ENCODE results near the gene CAPZB.
A peak's percentile ranks its signal among the peaks of the same experiment; 100 is the strongest.

CAPZB gene

DNA sequence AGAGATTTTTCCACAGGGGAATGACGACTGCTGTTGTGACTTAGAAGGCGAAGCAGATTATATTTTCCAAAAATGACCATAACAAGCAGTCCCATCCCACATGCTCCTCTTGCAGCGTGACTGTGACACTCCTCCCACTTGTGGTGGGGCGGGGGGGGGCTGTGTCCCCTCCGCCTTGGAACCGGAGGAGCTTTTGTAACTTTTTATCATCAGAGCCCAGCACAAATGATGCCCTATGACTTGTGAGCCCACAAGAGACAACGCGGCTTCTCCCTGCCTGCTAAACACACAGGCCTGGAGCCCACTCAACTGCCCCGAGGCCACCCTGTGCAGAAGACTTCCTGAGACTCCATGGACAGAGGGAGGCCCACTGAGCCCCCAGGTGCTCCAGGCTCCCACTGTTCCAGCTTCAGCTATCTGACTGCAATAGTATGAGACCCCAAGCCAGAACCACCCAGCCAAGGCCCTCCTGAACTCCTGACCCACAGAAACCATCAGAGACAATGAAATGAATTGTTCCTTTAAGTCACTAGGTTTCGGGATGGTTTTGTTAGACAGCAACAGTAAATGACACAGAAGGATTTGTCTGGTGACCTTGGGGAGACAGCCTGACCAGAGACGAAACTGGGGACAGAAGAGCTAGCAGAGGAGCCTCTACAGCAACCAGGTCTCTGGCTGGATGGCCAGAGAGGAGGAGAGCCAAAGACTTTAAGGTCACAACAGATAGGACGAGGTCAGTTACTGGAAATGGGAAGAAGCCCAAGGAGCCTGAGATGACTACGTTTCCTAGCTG, 58.8 kb downstream of the CAPZB start:
- DNase-seq, result no peak

DNA sequence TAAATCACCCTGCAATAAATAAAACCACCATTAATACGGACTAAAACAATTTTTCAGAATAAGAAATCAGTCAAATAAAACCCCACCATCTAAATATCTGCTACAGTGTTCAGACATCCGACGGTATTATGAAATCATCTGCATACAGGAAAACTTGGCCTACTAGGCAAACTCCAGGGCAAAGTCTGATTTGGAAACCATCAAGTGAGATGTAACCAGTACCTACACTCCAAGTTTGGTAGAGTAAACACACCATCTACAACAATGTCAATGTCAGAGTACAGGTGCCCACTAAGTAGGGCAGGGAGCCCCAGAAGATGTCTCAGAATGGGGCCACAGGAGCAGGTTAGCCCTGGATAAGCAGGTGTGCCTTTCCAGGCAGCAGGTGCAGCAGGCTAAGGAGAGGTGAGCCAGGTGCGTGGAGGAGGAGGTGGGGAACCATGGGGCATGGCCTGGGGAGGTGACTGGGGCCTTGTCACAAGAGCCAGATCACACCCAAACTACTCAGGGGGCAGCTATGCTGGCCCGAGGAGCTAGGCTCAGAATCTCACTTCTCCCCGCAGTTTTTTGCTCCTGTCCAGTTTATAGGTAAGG, 59.6 kb downstream of the CAPZB start:
- no peak for DNase-seq

DNA sequence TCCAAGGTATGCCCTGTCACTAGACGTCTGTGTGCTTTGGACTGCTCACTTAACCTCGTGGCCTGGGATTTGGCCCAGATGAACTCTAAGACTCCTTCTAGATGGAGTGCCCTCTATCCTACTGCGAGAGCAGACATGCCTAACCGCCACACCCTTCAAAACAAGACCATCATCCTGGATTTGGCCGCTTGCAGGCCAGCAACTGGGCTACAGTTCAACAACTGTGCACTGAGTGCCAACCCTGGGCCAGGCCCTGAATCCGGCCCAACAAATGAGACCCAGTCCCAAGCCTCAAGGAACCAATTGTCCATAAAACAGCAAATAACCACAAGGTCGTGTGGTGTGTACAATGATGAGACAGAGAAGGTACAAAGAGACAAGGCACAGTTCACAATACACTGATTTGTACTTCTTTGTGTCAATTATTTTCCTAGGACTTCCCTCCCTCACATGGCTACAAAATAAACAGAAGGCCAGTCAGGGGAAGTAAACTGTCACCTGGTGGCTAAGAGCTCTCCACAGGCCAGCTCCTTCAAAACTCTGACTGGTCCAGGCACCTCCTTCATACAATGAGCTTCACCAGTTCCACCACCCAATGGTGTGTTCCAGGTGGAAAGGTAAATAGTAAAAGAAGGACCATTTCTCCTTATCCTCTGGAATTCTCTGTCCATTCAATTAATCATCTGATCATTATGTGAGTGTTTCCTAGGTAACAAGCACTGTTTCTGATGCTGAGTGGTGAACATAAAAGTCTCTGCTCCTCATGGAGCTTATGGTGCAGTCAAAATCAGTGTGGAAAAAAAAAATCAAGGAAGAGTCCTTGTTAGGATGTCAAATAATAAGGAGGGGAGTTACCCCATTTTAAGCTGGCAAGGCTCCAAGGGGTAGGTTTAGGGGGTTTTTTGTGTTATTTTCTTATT, 60.4 kb downstream of the CAPZB start:
- DNase-seq, result no peak

DNA sequence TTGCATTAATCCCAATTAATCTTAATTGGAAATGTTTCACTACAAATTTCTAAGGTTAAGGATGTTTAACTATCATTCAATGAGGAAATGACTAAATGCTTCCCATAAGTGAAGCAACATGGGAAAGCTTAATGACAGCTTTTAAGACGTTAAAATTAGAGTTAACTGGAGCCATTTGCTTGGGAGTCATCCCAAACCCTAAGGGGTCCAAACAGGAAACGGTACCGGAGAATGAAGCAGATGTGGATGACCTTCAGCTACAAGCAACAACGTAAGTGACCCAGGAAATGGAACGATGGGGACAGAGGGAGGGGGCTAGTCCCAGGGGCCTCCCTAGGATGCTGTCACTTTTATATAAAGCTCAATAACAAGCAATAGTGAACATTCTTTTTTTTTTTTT, 62.2 kb downstream of the CAPZB start:
- no peak for DNase-seq

DNA sequence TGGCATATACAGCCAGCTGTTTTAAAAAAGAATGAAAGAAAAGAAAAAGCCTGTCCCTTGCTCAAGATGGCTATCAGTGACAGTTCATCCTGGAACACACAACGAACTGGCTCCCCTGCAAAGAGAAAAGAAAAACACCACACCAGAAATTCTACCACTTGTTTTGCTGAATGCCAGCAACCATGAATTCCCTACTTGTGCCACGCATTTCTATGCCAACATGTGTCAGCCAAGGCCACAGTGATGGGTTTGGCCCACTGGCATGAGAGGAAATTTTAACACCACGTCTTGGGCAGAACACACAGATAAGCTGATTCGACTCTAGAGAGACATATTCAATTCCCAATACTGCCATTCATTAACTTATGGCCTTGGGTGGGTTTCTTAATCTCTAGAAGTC, 64.0 kb downstream of the CAPZB start:
- no peak for DNase-seq

DNA sequence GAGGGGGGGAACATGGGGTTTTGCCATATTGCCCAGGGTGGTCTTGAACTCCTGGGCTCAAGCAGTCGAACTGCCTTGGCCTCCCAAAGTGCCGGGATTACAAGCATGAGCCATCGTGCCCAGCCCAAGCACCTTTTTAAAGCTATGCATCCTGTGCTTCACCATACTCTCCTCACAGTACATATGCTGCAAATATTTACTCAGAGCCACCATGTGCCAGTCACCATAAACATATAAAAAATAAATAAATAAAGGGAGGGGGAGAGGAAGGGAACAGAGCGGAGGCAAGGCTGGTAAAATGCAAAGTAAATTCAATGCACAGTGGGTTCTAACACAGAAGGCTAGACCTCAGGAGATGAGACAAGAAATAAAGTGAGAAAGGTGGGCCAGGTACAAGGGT, 64.7 kb downstream of the CAPZB start:
- no peak for DNase-seq

DNA sequence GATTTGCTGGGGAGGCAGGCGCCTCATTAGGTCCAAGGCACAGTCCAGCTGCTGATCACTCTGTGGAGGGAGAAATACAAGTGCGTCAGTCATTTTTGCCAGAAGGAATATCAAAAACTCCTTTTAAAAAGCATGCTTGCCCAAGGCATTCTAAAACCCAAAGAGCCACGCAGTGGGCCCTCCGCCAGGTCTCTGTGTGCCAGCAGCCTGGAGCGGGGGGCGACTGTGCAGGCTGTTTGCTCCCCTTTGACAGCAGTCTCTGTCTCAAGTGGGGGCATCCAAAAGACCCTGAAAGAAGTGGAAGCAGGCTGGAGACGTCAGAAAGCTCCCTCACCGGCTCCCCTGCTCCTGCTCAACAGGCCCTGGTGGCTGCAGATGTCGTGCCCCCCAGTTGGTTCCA, 65.6 kb downstream of the CAPZB start:
- no peak for DNase-seq

DNA sequence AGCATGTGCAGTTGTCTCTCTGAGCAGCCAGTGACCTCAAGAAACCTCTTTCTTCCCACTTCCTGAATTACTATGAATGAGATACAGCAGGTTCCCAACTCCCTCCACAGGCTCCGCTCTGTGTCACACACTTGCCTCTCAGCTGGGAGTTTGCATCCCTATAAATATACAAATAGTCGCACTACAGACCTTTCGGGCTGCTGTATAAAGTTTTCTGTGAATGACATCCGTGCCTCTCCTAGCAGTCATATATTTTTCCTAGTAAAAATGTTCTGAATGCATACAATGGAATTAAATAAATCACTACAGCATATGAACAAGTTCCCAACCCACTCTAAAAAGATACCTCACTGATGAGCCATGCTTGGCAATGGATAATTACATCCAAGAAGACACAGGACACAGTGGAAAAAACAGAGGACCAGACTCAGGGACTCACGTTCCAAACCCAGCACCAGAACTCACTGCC, 66.8 kb downstream of the CAPZB start:
- DNase-seq, result no peak

DNA sequence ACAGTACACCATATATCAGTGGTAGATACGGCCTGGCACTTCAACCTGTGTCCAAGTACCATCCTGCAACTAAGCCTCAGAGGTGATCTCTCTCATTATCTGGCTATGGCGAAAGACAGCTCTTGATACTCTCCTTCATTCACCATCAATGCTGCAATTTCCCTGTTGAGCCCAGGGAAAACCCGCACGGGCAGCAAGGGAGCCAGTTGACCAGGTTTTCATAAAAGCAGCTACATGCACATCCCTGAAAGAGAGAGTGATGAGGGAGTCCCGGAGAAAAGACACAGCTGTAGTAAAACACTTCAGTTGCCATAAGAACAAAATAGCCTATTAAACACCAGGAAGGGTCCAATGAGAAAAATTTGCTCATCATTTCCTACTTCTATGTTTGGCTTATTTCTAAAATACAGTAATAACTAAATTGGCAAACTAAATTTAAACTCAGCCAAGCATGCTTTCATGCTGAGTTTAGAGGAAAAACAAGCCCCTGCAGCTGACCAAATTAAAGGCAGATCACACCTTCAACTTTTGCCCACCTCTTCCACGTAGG, 68.3 kb downstream of the CAPZB start:
- no peak for DNase-seq

DNA sequence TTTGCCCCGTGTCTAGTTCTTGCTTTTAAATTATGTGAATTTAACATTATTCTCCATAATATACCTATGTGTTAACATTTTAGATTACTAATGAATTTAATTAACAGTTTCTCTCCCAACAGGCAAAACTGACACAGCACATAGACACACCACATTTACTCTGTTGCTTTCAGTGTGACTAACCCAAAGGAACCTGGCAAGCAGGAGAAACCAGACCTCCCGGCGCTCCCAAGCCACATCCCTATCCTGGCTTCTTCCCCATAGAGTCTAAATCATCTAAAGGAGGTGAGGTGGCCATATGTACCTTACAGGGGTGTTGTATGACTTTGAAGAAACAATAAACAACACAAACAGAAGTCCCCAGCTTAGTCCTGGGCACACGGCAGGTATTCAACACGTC, 69.2 kb downstream of the CAPZB start:
- no peak for DNase-seq

DNA sequence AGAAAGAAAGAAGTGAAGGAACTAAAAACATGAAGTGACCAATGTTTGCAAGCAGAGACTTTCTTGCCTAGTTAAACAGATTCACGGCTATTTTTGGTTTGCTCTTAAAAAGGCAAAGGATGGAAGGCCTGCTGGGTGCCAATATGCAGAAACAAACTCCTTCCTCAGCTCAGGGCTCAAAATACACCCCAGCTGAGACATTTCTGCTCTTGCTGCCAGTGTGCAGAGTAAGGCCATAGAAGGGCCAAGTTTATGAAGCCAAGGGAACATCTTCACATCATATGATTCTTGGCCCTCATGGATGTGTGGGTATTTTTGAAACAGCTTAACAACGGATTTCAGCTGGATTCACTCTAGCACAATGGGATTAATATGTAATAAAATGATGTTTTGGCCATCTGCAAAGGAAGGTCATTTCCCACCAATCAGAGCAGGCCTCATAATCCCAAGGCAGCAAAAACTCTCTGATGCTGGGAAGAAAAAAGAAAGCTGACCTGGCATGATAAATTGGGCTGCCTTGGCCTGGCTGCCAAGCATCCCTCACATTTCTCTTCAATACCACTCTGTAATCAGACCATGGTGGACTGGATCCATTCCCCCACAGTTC, 70.7 kb downstream of the CAPZB start:
- DNase-seq, result no peak

DNA sequence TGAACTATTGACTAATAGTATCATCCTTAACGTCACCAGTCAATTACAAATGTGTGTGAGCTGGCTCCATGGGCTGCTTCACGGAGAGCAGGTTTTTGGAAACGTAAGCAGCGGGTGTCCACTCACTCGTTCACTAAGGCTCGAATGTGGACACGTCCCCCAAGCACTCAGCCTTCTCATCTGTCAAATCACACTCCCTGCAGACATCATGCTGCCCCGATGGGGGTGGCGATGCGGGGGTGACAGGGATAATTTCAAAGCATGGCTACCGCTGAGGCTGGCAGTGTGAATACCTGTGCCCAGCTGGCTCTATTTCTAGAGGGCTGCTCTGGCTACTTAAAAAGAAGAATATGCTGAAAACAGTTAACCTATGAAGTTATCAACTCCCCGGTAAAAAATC, 71.3 kb downstream of the CAPZB start:
- no peak for DNase-seq

DNA sequence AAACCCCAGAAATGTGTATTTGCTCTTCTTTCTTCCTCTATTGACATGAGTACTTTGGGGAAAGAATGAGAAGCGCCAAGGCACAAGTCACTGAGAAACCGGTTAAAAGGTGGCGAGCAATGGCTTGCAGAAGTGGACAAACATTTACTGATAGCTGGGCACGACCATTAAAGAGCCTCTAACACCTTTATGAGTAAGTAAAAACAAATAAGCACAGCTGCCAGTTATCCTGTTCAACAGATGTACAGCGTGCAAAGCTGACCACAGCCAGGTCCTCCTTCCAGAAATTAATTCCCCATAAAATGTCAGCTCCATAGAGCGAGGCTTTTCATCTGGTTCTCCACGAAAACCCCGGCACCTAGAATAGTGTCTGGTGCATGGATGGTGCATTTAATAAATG, 72.7 kb downstream of the CAPZB start:
- DNase-seq, result no peak

DNA sequence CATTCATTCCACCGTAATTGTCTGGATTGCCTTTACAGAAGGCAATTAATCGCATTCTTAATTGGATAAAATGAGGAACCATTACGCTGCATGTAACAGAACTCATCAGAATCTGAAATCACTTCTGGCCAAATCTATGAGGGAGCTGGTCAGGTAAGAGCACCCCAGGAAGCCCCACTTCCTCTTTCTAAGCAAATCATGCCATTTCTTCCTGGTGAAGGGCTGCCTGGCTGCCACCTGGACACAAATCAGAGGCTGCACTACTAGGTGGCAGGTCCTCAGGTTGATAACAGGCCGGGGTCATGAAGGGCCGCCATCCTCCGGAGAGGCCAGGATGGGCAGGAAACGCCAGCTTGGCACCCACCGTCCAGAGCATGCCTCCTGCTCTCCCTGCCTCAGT, 73.7 kb downstream of the CAPZB start:
- no peak for DNase-seq

DNA sequence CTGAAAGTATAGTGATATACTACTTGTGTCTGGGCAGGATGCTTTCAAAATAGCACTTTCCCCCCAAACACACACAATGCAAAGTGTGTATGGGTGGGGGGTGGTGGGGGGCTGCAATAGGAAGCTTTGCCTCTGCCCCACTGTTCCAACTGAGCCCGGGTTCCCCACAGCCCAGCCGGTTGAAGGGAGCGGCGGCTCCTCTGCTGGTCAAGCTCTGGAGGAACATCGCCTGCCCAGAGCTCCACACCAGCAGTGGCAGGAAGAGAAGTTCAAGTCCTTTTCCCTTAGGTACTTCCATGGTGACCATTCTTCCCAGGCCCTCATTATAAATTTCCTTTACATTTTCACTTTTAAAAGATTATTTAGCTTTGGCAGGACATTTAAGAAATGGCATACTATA, 74.9 kb downstream of the CAPZB start:
- no peak for DNase-seq

DNA sequence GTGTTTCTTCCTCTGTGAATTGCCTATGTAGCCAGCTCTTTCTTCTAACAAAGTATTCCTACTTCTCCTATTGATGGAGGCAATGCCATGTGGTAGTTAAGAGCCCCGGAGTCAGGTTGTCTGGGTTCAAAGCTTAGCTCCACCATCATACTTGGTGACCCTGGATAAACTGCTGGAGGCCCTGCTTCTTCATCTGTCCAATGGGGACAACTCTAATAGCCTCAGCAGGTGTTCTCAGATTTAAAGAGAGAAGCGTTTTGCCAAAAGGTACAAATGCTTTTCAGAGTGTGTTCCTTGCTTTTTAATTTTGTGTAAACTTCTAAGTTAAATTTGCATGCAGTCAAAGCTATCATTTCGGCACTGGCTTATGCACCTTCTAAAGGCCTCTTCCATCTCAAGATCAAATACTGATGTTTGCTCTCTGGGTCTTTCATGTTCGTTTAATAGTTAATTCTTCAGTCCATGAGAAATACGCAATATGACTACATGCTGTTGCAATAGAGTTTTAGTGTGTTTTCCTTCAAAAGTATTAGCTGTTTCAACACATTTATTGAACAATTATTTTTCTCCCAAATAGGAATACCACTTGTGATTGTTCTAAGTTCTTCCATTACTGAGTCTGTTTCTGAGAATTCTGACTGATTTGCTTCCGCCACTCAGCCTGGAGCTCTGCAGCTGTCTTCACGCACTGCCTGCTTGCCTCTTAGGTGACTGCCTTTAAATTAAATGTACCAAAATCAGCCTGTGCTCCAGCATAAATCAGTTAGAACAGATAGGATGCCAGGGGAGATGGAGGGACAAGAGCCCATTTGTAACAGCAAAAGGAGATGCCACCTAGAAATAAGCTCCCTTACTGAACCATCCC, 75.6 kb downstream of the CAPZB start:
- no peak for DNase-seq

DNA sequence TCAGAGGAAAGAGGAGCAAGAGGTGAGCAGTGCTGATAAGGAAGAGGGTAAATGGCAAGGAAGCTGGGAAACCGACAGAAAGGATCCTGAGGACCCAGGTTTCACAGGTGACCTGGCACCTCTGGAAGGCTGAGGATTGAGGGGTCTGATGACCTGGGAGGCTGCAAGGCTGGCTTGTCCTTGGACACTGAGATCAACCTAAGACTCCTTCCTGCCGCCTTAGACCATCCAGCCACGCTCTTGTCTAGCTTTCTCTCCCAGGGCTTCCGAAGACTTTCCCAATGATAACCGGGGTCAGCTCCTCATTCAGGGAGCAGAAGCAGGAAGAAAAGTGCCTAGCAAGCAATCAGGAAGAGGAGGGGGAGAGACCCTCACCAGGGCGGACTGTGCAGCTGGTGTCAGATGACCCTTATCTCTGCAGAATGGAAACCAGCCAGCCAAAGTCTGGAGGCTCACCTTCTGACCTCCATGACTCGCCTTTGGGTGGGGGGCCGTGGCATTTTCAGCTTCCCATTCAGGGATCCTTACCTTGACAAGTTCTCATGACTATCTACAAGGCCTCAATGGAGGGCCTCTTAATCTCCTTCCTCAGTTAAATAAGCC, 77.7 kb downstream of the CAPZB start:
- DNase-seq, result no peak

DNA sequence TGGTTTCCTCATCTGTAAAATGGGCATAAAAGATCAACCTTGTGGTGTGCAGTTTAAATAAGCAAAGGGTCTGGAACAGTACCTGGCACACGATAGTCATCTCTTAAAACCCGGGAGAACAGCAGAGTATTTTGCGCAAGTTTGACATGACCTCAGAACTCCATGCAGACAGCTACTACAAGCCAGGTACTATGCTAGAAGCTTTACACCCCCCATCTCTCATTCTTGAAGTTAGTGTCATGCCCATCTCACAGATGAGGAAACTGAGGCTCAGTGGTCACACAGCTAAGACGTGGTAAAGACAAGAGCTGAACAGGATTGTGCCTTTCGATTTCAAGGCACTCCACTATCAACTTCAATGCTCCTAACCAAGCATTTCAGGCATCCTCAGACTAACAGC, 78.7 kb downstream of the CAPZB start:
- DNase-seq, result no peak

DNA sequence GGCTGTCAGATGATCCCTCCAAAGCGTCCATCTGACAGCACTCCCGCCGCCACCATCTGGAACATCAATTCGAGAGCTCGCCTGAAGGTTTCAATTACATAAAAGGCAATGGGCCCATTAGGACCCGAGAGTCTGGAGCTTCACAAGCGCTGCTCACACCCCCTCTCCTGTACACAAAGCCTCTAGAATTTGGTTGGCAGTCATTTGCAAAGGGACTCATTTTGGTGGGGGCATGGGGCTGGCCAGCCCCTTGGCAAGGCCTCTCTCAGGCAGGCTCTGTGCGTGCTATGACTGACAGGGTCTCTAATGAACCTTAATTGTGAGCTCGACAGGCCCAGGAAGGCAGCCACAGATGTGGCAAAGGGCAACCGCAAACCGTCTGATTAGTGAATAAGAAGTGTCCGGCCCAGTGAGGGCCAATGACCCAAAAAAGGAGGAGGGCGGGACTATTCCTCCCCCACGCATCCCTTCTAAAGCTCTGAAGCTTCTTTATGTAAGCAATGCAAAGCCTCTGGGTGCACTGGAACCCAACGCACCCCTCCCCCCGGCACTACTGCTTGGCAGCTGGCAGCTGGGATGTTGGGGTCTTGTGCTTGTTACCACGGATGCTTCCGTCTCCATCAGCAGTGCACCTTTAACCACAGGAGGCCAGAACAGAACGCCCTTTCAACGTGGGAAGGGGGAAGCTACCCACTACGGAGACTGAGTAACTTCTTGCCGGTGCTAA, 79.4 kb downstream of the CAPZB start:
- peak; percentile 12 for DNase-seq

DNA sequence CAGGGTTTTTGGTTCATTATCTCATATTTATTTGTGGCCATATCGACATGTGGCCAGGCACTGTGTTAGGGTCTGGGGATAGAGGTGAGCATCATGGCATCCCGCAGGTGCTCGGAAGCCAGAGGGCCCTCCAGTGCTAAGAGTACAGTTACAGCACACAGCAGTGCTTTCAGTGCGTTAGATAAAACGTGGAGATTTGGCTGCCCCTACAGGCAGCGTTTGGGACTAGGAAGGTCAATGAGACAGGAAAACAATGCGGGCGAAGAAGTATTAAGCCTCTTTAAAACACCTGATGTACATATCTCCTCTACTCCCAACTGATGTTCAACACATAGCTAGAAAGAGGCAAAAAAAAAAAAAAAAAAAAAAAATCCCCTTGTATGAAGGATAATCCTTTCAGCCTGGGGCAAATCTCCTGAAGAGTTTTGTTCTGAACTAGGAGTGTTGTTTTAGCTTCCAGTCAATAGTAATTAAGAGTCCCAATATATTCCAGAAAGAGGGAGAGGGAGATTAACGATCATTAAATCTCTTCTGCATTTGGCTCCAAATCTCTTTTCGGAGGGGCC, 80.1 kb downstream of the CAPZB start:
- DNase-seq, result no peak

Data from activated gamma-delta T cell treated with Interleukin-2 at 50 U/mL for 16 hours (primary cell).